RCC 7860 (cell line): ENCODE data around the gene AHNAK2.
"Not testable (repeated sequence)": the region's sequence is repeated elsewhere in the genome, so short reads cannot be mapped to it uniquely, and the experiment has no call there.

Experiments used
- DNase-seq: peaks from one replicate; pipeline ENCODE4 v3.0.0-alpha.2; 2015; ENCODE audit warnings: low spot score
- FAIRE-seq: peaks from 2 replicates; lab custom pipeline; 2012; peaks lifted over from hg19 to GRCh38; lab: Jason Lieb, UNC

Gene AHNAK2

GRCh38 chr14:104956290-104956890, 21.8 kb downstream of the AHNAK2 start:
- FAIRE-seq (no peak), DNase-seq (no peak)

DNA sequence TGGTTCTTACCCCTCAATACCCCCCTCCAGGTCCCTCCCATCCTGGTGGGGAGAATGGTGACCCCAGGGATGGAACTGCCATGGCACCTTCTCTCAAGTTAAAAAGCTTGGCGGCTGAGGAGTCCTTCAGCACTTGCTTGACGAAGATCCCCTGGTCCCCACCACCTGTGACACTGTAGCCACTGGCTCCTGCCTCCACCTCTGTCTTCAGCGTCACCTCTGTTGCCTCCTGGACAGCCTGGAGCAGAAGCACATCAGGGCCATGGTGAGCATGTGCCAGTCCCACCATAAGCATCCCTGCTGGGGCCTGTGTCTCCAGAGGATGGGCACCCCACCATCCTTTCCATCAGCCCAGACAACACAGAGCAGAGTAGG, 22.8 kb downstream of the AHNAK2 start:
- FAIRE-seq (no peak), DNase-seq (no peak)

GRCh38 chr14:104954746-104955395, 23.3 kb downstream of the AHNAK2 start:
- DNase-seq (no peak), FAIRE-seq (no peak)

GRCh38 chr14:104953896-104954656, 24.1 kb downstream of the AHNAK2 start:
- no peak for FAIRE-seq

DNA sequence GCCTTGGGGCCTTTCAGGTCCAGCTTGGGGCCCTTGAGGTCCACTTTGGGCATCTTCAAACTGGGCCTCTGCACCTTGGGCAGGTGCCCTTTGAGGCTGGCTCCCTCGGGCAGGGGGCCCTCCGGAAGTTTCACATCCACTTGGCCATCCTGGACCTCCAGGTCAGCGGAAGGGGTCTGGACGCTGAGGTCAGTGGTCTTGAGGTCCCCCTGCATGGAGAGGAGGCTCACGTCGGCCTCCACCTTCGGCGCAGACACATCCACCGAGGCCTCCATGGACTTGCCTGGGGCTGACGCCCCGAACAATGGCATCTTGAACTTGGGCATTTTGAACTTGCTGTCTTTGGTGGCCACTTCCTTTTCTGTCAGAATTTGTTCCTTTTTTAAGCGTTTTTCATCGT, 25.1 kb downstream of the AHNAK2 start:
- FAIRE-seq = no peak
- no peak for DNase-seq

More at GRCh38 chr14:104953896-104954656, 24.1 kb downstream of the AHNAK2 start:
- DNase-seq = no peak

DNA sequence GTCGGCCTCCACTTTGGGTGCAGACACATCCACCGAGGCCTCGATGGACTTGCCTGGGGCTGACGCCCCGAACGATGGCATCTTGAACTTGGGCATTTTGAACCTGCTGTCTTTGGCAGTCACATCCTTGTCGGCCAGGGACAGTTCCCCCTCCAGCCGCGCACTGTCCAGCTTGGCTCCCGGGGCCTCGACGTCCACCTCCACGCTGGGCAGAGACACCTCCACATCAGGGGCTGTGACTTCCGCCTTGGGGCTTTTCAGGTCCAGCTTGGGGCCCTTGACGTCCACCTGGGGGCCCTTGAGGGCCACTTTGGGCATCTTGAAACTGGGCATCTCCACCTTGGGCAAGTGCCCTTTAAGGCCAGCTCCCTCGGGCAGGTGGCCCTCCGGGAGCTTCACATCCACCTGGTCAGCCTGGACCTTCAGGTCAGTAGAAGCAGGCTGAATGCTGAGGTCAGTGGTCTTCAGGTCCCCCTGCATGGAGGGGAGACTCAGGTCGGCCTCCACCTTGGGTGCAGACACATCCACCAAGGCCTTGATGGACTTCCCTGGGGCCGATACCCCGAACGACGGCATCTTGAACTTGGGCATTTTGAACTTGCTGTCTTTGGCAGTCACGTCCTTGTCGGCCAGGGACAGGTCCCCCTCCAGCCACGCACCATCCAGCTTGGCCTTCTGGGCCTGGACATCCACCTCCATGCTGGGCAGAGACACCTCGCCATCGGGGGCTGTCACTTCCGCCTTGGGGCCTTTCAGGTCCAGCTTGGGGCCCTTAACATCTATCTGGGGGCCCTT, 26.1 kb downstream of the AHNAK2 start:
- FAIRE-seq, DNase-seq: not testable (repeated sequence)

GRCh38 chr14:104950701-104951100, 27.5 kb downstream of the AHNAK2 start:
- not testable (repeated sequence) for FAIRE-seq, DNase-seq

DNA sequence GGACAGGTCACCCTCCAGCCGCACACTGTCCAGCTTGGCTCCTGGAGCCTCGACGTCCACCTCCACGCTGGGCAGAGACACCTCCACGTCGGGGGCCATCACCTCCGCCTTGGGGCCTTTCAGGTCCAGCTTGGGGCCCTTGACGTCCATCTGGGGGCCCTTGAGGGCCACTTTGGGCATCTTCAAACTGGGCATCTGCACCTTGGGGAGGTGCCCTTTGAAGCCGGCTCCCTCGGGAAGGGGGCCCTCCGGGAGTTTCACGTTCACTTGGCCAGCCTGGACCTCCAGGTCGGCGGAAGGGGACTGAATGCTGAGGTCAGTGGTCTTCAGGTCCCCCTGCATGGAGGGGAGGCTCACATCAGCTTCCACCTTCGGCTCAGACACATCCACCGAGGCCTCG, 28.2 kb downstream of the AHNAK2 start:
- DNase-seq (no peak), FAIRE-seq (no peak)

- not testable (repeated sequence) for DNase-seq, FAIRE-seq
Observed at GRCh38 chr14:104949406-104949955, 28.7 kb downstream of the AHNAK2 start.

DNA sequence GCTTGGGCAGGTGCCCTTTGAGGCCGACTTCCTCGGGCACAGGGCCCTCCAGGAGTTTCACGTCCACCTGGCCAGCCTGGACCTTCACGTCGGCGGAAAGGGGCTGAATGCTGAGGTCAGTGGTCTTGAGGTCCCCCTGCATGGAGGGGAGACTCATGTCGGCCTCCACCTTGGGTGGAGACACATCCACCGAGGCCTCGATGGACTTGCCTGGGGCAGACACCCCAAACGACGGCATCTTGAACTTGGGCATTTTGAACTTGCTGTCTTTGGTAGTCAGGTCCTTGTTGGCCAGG, 29.5 kb downstream of the AHNAK2 start:
- FAIRE-seq = no peak
- DNase-seq = no peak

DNA sequence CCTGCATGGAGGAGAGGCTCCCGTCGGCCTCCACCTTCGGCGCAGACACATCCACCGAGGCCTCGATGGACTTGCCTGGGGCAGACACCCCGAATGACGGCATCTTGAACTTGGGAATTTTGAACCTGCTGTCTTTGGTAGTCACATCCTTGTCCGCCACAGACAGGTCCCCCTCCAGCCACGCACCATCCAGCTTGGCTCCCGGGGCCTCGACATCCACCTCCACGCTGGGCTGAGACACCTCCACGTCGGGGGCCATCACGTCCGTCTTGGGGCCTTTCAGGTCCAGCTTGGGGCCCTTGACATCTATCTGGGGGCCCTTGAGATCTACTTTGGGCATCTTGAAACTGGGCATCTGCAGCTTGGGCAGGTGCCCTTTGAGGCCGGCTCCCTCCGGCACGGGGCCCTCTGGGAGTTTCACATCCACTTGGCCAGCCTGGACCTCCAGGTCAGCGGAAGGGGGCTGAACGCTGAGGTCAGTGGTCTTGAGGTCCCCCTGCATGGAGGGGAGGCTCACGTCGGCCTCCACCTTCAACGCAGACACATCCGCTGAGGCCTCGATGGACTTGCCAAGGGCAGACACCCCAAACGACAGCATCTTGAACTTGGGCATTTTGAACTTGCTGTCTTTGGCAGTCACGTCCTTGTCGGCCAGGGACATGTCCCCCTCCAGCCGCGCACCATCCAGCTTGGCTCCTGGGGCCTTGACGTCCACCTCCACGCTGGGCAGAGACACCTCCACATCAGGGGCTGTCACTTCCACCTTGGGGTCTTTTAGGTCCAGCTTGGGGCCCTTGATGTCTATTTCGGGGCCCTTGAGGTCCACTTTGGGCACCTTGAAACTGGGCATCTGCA, 30.1 kb downstream of the AHNAK2 start:
- not testable (repeated sequence) for DNase-seq, FAIRE-seq

GRCh38 chr14:104947201-104947600, 31.0 kb downstream of the AHNAK2 start:
- not testable (repeated sequence) for DNase-seq, FAIRE-seq

GRCh38 chr14:104945986-104946965, 31.9 kb downstream of the AHNAK2 start:
- not testable (repeated sequence) for DNase-seq, FAIRE-seq

DNA sequence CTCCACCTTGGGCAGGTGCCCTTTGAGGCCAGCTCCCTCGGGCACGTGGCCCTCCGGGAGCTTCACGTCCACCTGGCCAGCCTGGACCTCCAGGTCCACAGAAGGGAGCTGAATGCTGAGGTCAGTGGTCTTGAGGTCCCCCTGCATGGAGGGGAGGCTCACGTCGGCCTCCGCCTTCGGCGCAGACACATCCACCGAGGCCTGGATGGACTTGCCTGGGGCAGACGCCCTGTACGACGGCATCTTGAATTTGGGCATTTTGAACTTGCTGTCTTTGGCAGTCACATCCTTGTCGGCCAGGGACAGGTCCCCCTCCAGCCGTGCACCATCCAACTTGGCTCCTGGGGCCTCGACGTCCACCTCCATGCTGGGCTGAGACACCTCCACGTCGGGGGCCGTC, 32.9 kb downstream of the AHNAK2 start:
- DNase-seq, FAIRE-seq: not testable (repeated sequence)

DNA sequence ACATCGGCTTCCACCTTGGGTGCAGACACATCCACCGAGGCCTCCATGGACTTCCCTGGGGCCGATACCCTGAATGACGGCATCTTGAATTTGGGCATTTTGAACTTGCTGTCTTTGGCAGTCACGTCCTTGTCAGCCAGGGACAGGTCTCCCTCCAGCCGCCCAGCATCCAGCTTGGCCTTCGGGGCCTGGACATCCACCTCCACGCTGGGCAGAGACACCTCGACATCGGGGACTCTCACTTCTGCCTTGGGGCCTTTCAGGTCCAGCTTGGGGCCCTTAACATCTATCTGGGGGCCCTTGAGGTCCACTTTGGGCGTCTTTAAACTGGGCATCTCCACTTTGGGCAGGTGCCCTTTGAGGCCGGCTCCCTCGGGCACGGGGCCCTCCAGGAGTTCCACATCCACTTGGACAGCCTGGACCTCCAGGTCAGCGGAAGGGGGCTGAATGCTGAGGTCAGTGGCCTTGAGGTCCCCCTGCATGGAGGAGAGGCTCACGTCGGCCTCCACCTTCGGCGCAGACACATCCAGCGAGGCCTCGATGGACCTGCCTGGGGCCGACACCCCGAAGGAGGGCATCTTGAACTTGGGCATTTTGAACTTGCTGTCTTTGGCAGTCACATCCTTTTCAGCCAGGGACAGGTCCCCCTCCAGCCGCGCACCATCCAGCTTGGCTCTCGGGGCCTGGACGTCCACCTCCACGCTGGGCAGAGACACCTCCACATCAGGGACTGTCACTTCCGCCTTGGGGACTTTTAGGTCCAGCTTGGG, 33.6 kb downstream of the AHNAK2 start:
- DNase-seq, FAIRE-seq: not testable (repeated sequence)

DNA sequence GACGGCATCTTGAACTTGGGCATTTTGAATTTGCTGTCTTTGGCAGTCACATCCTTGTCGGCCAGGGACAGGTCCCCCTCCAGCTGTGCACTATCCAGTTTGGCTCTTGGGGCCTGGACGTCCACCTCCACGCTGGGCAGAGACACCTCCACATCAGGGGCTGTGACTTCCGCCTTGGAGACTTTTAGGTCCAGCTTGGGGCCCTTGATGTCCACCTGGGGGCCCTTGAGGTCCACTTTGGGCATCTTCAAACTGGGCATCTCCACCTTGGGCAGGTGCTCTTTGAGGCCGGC, 34.2 kb downstream of the AHNAK2 start:
- not testable (repeated sequence) for DNase-seq, FAIRE-seq

DNA sequence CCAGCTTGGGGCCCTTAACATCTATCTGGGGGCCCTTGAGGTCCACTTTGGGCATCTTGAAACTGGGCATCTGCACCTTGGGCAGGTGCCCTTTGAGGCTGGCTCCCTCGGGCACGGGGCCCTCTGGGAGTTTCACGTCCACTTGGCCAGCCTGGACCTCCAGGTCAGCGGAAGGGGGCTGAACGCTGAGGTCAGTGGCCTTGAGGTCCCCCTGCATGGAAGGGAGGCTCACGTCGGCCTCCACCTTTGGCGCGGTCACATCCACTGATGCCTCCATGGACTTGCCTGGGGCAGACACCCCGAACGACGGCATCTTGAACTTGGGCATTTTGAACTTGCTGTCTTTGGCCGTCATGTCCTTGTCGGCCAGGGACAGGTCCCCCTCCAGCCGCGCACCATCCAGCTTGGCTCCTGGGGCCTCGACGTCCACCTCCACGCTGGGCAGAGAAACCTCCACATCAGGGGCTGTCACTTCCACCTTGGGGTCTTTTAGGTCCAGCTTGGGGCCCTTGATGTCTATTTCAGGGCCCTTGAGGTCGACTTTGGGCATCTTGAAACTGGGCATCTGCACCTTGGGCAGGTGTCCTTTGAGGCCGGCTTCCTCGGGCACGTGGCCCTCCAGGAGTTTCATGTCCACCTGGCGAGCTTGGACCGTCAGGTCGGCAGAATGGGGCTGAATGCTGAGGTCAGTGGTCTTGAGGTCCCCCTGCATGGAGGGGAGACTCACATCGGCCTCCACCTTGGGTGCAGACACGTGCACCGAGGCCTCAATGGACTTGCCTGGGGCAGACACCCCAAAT, 34.8 kb downstream of the AHNAK2 start:
- not testable (repeated sequence) for FAIRE-seq, DNase-seq
